DOHH2 (cell line): ENCODE data around the gene SLC44A1.

ENCODE experiments used
- H3F3A ChIP-seq: fragments of 200-600 bp; sonication (generic), shearing (Covaris generic); 2 replicates; pipeline ENCODE4 v1.6.0; 2016; ENCODE audit warnings: antibody characterized with exemption, mild to moderate bottlenecking; ENCODE audit not compliant: control insufficient read depth, insufficient read depth
- H3K27ac ChIP-seq: fragments of 200-600 bp; sonication (generic); 2 replicates; pipeline ENCODE4 v1.5.1; 2014; ENCODE audit warnings: low read depth, mild to moderate bottlenecking, low read length, moderate library complexity
- H3K27me3 ChIP-seq: fragments of 200-600 bp; sonication (generic); 2 replicates; pipeline ENCODE4 v1.6.1; 2014; ENCODE audit warnings: mild to moderate bottlenecking, low read length, mixed read lengths; ENCODE audit not compliant: control insufficient read depth
- H3K36me3 ChIP-seq: fragments of 200-600 bp; sonication (generic); 2 replicates; pipeline ENCODE4 v1.6.1; 2014; ENCODE audit warnings: mild to moderate bottlenecking, low read length, moderate library complexity, mixed read lengths; ENCODE audit not compliant: control insufficient read depth
- H3K4me1 ChIP-seq: fragments of 200-600 bp; sonication (generic); 2 replicates; pipeline ENCODE4 v1.6.1; 2014; ENCODE audit warnings: mild to moderate bottlenecking, low read length, mixed read lengths; ENCODE audit not compliant: control insufficient read depth
- H3K4me2 ChIP-seq: fragments of 200-600 bp; sonication (generic); 2 replicates; pipeline ENCODE4 v1.6.0; 2014; ENCODE audit warnings: mild to moderate bottlenecking, low read length, moderate library complexity
- H3K4me3 ChIP-seq: fragments of 200-600 bp; sonication (generic); 2 replicates; pipeline ENCODE4 v1.5.1; 2014; ENCODE audit warnings: mild to moderate bottlenecking, low read length, mixed read lengths
- H3K79me2 ChIP-seq: fragments of 200-600 bp; sonication (generic); 2 replicates; pipeline ENCODE4 v1.6.1; 2014; ENCODE audit warnings: mild to moderate bottlenecking, low read length, mixed read lengths; ENCODE audit not compliant: control insufficient read depth
- H3K9me2 ChIP-seq: fragments of 200-600 bp; sonication (generic); replicated peaks from 2 replicates; pipeline ENCODE4 v1.6.1; 2014; ENCODE audit warnings: mild to moderate bottlenecking, low read length, mixed read lengths; ENCODE audit not compliant: control insufficient read depth
- H3K9me3 ChIP-seq: fragments of 200-600 bp; sonication (generic); 2 replicates; pipeline ENCODE4 v1.6.1; 2014; ENCODE audit warnings: antibody characterized with exemption, low read length, mixed read lengths; ENCODE audit not compliant: control insufficient read depth, insufficient read depth
- H4K20me1 ChIP-seq: fragments of 200-600 bp; sonication (generic); 2 replicates; pipeline ENCODE4 v1.6.0; 2014; ENCODE audit warnings: low read depth, mild to moderate bottlenecking, antibody characterized with exemption, low read length, moderate library complexity; ENCODE audit not compliant: control insufficient read depth, insufficient read depth
- CTCF ChIP-seq: fragments of 200-600 bp; sonication (generic); IDR thresholded peaks from one replicate; pipeline ENCODE4 v1.5.1; 2014; ENCODE audit warnings: antibody characterized with exemption, mild to moderate bottlenecking, low read depth, low read length; ENCODE audit not compliant: poor library complexity, severe bottlenecking
- EZH2phosphoT487 ChIP-seq: fragments of 200-600 bp; sonication (generic); IDR thresholded peaks from 2 replicates; pipeline ENCODE4 v1.6.1; 2017; ENCODE audit warnings: borderline replicate concordance, mild to moderate bottlenecking, antibody characterized with exemption, low read length, moderate library complexity, mixed read lengths

SLC44A1 gene

GRCh38 chr9:105278751-105279150, 34.3 kb downstream of the SLC44A1 start:
- Histone ChIP-seq H3K36me3 (no peaks in the 10 kb centered on the region), H3K9me2 (no peaks in the 10 kb centered on the region), H3K27me3 (no peaks in the 10 kb centered on the region), H3K4me3 (no peak overlapping the region), H3K4me2 (no peak overlapping the region), H3K4me1 (no peaks in the 10 kb centered on the region), H3F3A (no peaks in the 10 kb centered on the region), H3K9me3 (no peaks in the 10 kb centered on the region), H3K27ac (no peak overlapping the region), H4K20me1 (no peaks in the 10 kb centered on the region), H3K79me2 (no peaks in the 10 kb centered on the region; the same call in 1 of the 2 replicates)
- no peak for TF ChIP-seq CTCF

DNA sequence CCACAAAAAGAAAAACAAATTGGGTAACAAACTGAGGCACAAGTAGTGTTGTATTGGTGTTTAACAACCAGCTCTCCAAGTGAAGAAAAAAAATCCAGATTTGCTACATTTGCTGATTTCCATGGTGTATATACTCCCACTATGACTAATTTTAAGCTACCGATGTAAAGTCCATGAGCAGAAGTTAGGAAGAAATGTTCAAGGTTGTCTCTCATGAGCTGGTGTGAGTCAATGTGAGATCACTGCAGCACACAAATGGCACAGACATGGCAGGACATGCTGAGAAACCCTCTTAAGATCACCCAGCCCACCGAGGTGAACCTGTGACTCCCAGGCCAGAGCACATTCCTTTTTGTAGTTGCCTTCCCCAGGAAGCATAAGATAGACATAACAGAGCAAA, 36.2 kb downstream of the SLC44A1 start:
- Histone ChIP-seq H3K4me3 (no peak overlapping the region), H3K4me2 (no peak overlapping the region), H3K9me3 (no peaks in the 10 kb centered on the region), H3K79me2 (no peaks in the 10 kb centered on the region; the same call in 1 of the 2 replicates), H3K4me1 (no peaks in the 10 kb centered on the region), H3F3A (no peaks in the 10 kb centered on the region), H3K27me3 (no peaks in the 10 kb centered on the region), H3K9me2 (no peaks in the 10 kb centered on the region), H4K20me1 (no peaks in the 10 kb centered on the region), H3K36me3 (no peaks in the 10 kb centered on the region), H3K27ac (no peak overlapping the region)
- TF ChIP-seq EZH2phosphoT487 (no peak), CTCF (no peak)

GRCh38 chr9:105281272-105281671, 36.8 kb downstream of the SLC44A1 start:
- Histone ChIP-seq H3K4me2 (no peak overlapping the region), H3F3A (no peaks in the 10 kb centered on the region), H3K4me3 (no peak overlapping the region), H3K27me3 (no peaks in the 10 kb centered on the region), H3K4me1 (no peaks in the 10 kb centered on the region), H3K79me2 (no peaks in the 10 kb centered on the region; the same call in 1 of the 2 replicates), H3K36me3 (no peaks in the 10 kb centered on the region), H3K9me3 (no peaks in the 10 kb centered on the region), H4K20me1 (no peaks in the 10 kb centered on the region), H3K27ac (no peak overlapping the region), H3K9me2 (no peaks in the 10 kb centered on the region)
- no peak for TF ChIP-seq EZH2phosphoT487
- TF ChIP-seq CTCF, result no peak

DNA sequence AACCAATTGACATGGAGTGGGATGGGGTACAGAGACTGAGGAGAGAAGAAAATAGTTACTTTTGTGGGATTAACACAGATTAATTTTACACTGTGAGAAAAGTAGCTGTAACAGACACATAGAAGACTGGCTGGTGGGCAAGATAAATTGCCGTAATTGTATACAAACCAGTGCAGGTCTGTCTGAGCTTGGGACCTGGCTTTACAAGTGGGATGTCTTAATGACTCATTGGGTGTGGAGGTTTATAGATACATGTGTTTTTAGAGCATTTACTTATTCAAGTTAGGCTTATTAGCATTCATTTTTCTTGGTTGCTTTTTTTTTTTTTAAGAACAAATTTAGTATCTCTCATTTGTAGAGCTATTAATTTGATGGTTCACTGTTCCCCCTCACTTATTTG, 37.5 kb downstream of the SLC44A1 start:
- Histone ChIP-seq H3K4me1 (no peaks in the 10 kb centered on the region), H3K9me3 (no peaks in the 10 kb centered on the region), H3K27me3 (no peaks in the 10 kb centered on the region), H3K27ac (no peak overlapping the region), H3K36me3 (no peaks in the 10 kb centered on the region), H4K20me1 (no peaks in the 10 kb centered on the region), H3K79me2 (no peaks in the 10 kb centered on the region; the same call in 1 of the 2 replicates), H3K9me2 (no peaks in the 10 kb centered on the region), H3K4me3 (no peak overlapping the region), H3F3A (no peaks in the 10 kb centered on the region), H3K4me2 (no peak overlapping the region)
- TF ChIP-seq CTCF (no peak), EZH2phosphoT487 (no peak)
